Breast epithelium (tissue), 3 donors: ENCODE data around the gene NAV3.

Experiments
- CTCF ChIP-seq, 3 donors: fragments of 450-650 bp; IDR thresholded peaks; one replicate each; pipeline ENCODE4 v1.5.1; 2016 to 2017; ENCODE audit warnings: antibody characterized with exemption in 3 of 3, mild to moderate bottlenecking in 3 of 3, moderate library complexity in 3 of 3
- POLR2A ChIP-seq: fragments of 450-650 bp; IDR thresholded peaks from one replicate; pipeline ENCODE4 v1.6.1; 2016; ENCODE audit warnings: antibody characterized with exemption, mild to moderate bottlenecking, moderate library complexity

GRCh38 chr12:78007173-78007572 lies 176.5 kb downstream of the NAV3 start:
- no peak for TF ChIP-seq POLR2A
- no peak for TF ChIP-seq CTCF (IDR thresholded peaks at IDR 0.05)
